ENCODE results near the gene ANKRD9. TPM values are rescaled to one million over a fixed set of nuclear protein-coding genes. Genes with fewer than 3 reads are reported as not detected.
"Not testable (repeated sequence)": the region's sequence is repeated elsewhere in the genome, so short reads cannot be mapped to it uniquely, and the experiment has no call there.

ANKRD9 gene, protein sequence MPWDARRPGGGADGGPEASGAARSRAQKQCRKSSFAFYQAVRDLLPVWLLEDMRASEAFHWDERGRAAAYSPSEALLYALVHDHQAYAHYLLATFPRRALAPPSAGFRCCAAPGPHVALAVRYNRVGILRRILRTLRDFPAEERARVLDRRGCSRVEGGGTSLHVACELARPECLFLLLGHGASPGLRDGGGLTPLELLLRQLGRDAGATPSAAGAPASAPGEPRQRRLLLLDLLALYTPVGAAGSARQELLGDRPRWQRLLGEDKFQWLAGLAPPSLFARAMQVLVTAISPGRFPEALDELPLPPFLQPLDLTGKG
- under 1 TPM in 5 of 6 donors, not detected in 1; 0.08 to 0.49 (median 0.17) TPM for polyA plus RNA-seq (ENCODE audit: low read depth in 6 of 6)

DNA sequence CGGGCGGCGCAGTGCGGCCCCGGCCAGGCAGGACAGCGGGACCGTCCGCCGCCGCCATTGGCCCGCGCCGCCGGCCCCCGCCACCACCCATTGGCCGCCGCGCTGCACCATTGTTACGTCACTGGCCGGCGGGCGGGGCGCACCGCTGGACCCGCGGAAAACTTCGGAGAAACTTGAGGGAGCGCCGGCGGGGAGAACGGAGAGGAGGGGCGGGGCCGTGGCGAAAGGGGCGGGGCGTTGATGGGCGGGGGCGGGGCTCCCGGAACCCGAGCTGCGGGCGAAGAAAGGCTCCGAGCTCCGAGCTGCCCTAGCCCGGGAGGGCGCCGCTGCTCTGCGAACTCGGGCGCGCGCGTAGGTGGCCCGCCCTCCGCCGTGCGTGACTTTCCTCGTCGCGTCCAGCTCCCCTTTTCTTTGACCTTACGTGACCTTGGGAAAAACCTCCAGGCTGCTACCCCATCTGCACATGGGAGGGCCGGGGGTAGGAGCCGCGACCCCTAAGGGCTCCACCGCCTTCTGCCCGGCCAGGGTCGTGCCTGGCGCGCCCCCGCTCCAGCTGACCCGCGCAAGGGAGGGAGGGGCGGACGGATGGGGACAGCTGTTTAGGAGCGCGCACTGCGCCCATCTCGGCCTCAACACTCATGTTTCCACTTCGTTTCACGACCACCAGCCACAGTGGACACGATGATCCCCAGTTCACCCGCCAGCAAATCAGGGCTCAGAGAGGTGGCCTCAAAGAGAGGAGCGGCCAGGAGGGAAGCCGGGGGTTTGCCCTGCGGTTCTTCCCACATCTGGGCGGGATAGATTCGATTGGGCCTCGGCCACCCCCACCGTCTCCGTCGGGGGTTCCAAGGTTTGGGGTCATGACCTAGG is at the start of gene ANKRD9:
TSS of gene ANKRD9 (minus strand) at position 31 of the 870 bp plus-strand sequence. CDS start 1,887 bp downstream, outside the sequence.
- Mint-ChIP-seq H3K27me3 (peaks cover 0 to 13% (median 11%) of the 10 kb centered on the region in 3 donors), H3K36me3 (no peaks in the 10 kb centered on the region), H3K9me3 (peaks cover 0 to 4% (median 3%) of the 10 kb centered on the region in 7 donors), H3K4me3 (peak within 1 kb of the TSS; percentile 77 to 91 (median 87)), H3K27ac (peak within 1 kb of the TSS in 4 of 6 donors; percentile 51 to 83 (median 68)), H3K4me1 (peaks cover 16 to 21% (median 19%) of the 10 kb centered on the region in 3 donors)
- ATAC-seq (ENCODE audit: low read depth in 2 of 2) (peak; percentile 72 to 73), DNase-seq (peak; percentile 66)

DNA sequence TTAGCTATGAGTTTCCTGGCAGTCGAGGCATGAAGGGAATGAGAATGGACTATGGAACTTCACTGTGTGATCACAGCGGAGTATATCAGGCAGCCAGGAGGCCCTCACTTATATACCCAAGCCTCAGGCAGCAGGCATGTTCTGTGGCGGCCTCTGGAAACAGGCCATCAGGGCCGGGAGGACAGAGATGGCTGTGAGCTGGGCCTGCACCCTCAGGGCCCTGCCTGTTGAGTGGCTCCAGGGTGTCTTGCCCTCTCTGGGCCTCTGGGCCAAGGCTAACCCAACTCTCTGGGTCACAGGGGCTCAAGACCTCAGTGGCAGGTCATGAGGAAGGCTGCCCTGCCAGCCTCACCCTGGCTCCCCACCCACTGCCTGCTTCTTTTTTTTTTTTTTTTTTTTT is 49.0 kb upstream of the ANKRD9 start:
- no peaks in the 10 kb centered on the region for H3K36me3 Mint-ChIP-seq
- no peak for DNase-seq
- H3K4me3 Mint-ChIP-seq = peak overlapping the region in 1 of 8 donors; percentile 20
- H3K27ac Mint-ChIP-seq = no peak overlapping the region
- peaks cover 10 to 17% (median 11%) of the 10 kb centered on the region in 3 donors for H3K4me1 Mint-ChIP-seq
- no peaks in the 10 kb centered on the region for H3K9me3 Mint-ChIP-seq
- no peak for ATAC-seq (ENCODE audit: low read depth in 2 of 2)
- no peaks in the 10 kb centered on the region for H3K27me3 Mint-ChIP-seq

DNA sequence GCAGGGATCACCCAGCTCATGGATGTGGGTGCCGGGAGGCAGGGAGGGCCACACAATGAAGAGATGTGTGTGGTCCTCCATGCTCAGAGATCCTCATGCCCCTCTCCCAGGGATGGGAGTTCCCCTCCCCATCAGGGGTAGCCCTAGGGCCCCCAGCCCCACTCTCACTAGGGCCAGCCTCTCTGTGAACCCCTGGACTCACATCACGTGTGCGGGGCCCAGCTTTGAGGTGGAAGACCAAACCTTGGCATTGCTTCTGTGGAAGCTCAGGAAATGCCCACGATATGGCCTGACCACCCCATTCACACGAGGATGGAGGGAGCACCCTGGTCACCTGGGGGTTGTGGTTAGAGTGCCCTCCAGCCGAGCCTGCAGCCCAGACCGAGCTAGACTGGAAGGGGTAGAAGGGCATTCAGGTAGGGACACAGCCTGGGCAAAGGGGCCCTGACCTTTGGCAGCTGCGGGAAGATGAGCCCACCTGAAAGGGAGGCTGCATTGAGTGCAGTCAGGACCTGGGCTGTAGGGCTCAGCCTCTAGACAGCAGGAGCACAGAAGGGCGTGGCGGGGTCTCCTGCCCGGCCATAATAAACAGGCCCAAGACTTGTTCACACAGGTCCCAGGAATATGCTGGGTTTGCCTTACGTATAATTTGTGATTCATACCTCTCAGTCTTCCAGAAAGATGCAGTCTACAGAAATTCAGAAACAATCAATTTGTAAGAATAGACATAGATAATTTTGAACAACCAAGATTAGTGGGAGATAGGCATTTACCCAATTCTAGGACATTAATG is 48.1 kb upstream of the ANKRD9 start:
- DNase-seq (no peak), ATAC-seq (ENCODE audit: low read depth in 2 of 2) (no peak)
- H3K4me3 Mint-ChIP-seq = peak overlapping the region in 4 of 8 donors; percentile 23 to 57 (median 44)
- H3K27ac Mint-ChIP-seq = peak overlapping the region in 2 of 6 donors; percentile 38 to 43
- H3K27me3 Mint-ChIP-seq = no peaks in the 10 kb centered on the region
- peaks cover 10 to 17% (median 11%) of the 10 kb centered on the region in 3 donors for H3K4me1 Mint-ChIP-seq
- no peaks in the 10 kb centered on the region for H3K36me3 Mint-ChIP-seq
- H3K9me3 Mint-ChIP-seq = no peaks in the 10 kb centered on the region

DNA sequence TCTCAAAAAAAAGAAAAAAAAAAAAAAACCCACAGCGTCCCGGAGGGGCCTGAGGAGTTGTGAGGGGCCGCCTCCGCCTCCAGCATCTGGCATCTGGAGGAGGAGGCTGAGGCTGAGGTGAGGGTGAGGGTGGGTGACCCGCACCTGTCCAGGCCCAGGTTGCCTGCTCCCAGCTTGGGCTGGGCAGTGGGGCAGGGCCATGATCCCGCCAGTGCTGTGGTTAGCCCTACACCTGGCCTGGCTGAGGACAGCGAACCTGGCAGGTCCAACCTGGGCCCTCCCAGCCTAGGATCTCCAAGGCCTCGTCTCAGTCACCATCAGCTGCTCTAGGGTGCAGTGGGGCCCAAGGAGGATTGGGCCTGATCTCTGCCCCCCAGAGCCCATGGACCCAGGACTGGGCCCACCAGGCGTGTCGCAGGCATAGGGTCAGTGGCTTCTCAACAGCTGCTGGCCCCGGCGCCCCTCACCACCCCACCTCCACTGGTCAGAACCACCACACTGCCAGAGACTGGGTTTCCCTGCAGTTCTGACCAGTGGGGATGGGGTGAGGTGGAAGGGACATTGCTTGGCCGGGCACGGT is 46.6 kb upstream of the ANKRD9 start:
- Mint-ChIP-seq H3K4me1 (peaks cover 6 to 17% (median 10%) of the 10 kb centered on the region in 3 donors), H3K36me3 (no peaks in the 10 kb centered on the region), H3K27me3 (no peaks in the 10 kb centered on the region), H3K27ac (peak overlapping the region in 2 of 6 donors; percentile 38 to 86), H3K4me3 (peak overlapping the region; percentile 12 to 93 (median 56)), H3K9me3 (no peaks in the 10 kb centered on the region)
- ATAC-seq (ENCODE audit: low read depth in 2 of 2) (no peak), DNase-seq (no peak)

DNA sequence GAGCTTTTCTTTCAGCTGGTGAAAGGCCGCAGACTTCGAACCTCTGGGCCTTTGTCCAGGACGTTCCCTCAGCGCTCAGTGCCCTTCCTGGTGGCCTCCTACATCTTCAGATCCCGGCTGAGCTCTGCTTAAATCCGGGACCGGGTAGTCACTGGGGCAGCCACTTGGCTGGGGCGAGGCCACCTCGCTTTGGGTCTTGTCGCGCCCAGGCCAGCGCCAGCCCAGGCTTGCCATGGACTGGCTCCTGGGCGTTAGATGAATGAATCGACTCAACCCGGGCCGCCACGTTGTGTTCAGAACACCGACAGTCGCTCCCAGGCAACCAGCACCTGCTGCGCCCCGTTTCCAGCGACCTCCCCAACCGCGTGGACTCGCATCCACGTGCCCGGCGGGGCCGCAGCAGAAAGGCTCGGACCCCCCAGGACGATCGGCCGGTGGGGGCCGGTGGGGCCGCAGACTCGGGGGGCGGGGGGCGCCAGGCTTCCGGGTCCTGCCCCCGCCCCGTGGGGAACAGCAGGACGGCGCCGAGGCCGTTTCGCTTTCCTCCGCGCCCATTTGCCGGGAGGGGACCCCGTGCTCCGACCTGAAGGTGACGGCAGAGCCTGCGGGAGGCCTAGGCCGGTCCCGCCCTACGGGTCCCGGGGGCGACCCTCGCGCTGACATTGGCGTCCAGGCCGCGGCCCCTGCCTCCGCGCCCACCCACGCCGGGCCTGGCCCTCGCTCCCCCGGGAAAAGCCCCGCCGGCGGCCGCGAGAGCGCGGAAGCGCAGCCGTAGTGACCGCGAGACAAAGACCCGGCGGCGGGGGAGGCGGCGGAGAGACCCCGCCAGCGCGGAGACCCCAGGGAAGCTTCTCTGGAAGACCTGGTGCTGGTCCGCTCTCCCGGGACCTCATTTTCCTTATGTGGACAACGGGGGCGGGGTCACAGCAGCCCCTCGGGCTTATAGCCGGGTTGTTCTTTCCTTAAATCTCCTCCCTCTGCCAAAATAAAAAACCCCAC is 45.5 kb upstream of the ANKRD9 start:
- ATAC-seq (ENCODE audit: low read depth in 2 of 2) (peak; percentile 93 to 96), DNase-seq (peak; percentile 68)
- H3K4me1 Mint-ChIP-seq = peaks cover 0 to 8% (median 1%) of the 10 kb centered on the region in 3 donors
- peaks cover 0 to 8% (median 6%) of the 10 kb centered on the region in 3 donors for H3K27me3 Mint-ChIP-seq
- no peaks in the 10 kb centered on the region for H3K9me3 Mint-ChIP-seq
- H3K4me3 Mint-ChIP-seq = peak overlapping the region; percentile 72 to 93 (median 84)
- H3K27ac Mint-ChIP-seq = peak overlapping the region; percentile 49 to 92 (median 88)
- no peaks in the 10 kb centered on the region for H3K36me3 Mint-ChIP-seq

DNA sequence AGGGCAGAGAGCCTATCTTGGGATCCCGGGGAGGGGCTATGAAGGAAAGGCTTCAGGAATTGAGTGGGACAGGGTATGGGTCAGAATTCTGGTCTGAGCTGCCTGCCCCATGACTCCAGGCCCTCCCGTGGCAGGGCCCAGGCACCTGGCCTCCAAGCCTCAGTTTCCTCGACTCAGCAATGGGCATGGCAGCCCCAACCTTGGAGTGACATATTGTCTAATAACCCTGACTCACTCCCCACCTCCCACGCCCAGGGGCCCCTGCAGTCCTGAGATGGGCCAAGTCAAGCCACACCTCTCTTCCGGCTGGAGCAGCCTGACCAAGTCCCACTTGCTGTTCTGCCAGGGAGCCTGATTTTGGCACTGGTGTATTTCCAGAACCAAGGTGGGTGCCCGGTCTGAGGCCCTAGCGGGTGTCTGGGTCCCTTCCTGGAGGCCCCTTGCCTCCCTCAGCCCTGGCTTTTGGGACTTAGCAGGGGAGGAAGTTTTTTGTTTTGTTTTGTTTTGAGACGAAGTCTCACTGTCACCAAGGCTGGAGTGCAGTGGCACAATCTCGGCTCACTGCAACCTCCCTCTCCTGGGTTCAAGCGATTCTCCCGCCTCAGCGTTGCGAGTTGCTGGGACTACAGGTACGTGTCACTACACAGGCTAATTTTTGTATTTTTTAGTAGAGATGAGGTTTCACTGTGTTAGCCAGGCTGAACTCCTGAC is 42.6 kb upstream of the ANKRD9 start:
- DNase-seq (no peak), ATAC-seq (ENCODE audit: low read depth in 2 of 2) (no peak)
- Mint-ChIP-seq H3K9me3 (peaks cover 0 to 6% (median 0%) of the 10 kb centered on the region in 7 donors), H3K36me3 (no peaks in the 10 kb centered on the region), H3K27ac (no peak overlapping the region), H3K27me3 (peaks cover 11 to 28% (median 12%) of the 10 kb centered on the region in 3 donors), H3K4me3 (peak overlapping the region in 2 of 8 donors; percentile 27 to 40), H3K4me1 (peaks cover 2 to 9% (median 2%) of the 10 kb centered on the region in 3 donors)

DNA sequence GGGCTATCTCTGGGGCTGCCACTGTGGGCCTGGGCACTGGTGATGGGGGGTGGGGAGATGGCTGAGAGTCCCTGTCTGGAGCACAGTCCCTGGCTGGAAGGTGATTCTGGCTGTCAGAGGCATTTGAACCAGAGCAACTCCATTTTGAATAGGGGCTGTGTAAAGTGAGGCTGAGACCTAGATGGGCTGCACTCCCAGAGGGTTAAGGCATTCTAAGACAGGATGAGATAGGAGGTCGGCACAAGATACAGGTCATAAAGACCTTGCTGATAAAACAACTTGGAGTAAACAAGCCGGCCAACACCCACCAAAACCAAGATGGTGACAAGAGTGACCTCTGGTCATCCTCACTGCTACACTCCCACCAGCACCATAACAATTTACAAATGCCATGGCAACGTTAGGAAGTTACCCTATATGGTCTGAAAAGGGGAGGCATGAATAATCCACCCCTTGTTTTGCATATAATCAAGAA is 41.4 kb upstream of the ANKRD9 start:
- H3K27ac Mint-ChIP-seq; ATAC-seq (ENCODE audit: low read depth in 2 of 2); DNase-seq; H3K9me3 Mint-ChIP-seq; H3K36me3 Mint-ChIP-seq: not testable (repeated sequence)
- H3K4me1 Mint-ChIP-seq = peaks cover 6 to 14% (median 8%) of the 10 kb centered on the region in 3 donors
- peaks cover 12 to 40% (median 20%) of the 10 kb centered on the region in 3 donors for H3K27me3 Mint-ChIP-seq
- H3K4me3 Mint-ChIP-seq = peak overlapping the region in 1 of 8 donors; percentile 38

DNA sequence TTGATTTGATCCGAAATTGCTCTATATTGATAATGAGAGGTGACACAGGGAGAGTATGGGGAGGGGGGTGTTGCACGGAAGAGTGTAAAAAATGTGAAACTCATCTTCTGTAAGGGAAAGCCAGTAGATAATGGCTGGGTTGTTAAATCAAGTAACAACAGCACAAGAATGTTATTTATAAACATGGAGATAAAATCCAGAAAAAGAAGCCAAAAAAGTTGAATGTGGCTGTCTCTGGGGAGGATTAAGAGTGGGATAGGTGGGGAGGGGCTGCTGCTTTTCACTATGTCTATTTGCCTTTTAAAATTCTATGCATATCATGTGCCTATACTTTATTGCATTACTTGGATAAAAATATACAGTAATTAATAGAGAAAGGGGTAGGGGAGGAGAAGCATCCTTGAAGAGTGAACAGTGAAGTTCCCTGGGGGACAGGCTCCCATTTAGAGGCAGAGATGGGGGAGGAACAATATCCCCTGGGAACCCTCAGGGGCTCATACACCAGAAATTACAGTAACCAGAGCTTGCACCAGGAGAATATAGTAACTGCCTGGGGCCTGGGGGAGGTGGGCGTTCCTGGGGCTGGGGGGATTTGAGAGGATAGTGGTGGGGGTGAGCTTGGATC is 39.2 kb upstream of the ANKRD9 start:
- peaks cover 0 to 6% (median 0%) of the 10 kb centered on the region in 7 donors for H3K9me3 Mint-ChIP-seq

DNA sequence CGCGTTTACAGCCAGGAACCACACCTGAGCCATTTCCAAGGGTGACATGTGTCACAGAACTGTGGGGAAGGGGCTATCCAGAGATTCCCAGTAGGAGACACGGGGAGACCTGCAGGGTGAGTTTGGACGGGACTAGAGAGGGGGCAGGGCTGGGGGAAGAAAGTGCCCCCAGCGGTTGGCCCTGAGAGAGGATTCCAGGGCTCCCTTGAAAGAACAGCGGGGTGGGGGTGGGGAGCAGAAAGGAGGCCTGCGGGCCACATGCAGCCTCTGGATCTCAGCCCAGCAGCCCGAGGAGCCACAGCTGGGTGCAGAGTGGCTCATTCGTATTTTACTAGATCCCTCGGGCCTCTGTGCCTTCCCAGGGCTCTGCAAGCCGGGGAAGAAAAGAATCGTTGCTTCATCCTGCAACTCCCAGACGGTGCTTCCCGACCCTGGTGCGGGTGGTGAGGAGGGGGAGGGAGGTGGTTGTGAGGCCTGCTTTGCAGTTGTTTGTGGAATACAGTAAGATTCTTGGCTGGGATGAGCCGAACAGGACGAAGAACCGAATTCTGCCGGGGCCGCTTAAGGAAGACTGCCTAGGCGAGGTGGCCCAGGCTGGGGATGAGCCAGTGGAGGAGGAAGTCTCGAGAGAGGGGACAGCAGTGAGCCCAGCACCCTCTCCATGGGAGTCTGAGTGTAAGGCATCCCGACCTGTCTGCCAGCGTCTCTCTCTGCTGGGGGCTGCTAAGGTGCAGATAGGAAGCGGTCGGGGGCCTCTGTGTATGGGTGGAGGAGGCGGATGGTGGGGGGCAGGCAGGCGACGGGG is 36.1 kb upstream of the ANKRD9 start:
- peak overlapping the region in 6 of 8 donors; percentile 59 to 87 (median 76) for H3K4me3 Mint-ChIP-seq
- DNase-seq (no peak), ATAC-seq (ENCODE audit: low read depth in 2 of 2) (no peak)
- peaks cover 0 to 6% (median 0%) of the 10 kb centered on the region in 7 donors for H3K9me3 Mint-ChIP-seq
- peak overlapping the region in 2 of 6 donors; percentile 64 to 78 for H3K27ac Mint-ChIP-seq
- peaks cover 13 to 23% (median 16%) of the 10 kb centered on the region in 3 donors for H3K4me1 Mint-ChIP-seq
- H3K36me3 Mint-ChIP-seq = peaks cover 0 to 8% of the 10 kb centered on the region in 2 donors
- H3K27me3 Mint-ChIP-seq = peaks cover 17 to 63% (median 42%) of the 10 kb centered on the region in 3 donors

More for the DNA sequence above, 39.2 kb upstream of the ANKRD9 start:
- peak overlapping the region in 1 of 6 donors; percentile 5 for H3K27ac Mint-ChIP-seq
- H3K27me3 Mint-ChIP-seq = peaks cover 17 to 58% (median 39%) of the 10 kb centered on the region in 3 donors
- H3K4me1 Mint-ChIP-seq = peaks cover 13 to 23% (median 13%) of the 10 kb centered on the region in 3 donors
- H3K4me3 Mint-ChIP-seq = peak overlapping the region in 1 of 8 donors; percentile 12
- ATAC-seq (ENCODE audit: low read depth in 2 of 2) = no peak
- peaks cover 0 to 8% of the 10 kb centered on the region in 2 donors for H3K36me3 Mint-ChIP-seq
- no peak for DNase-seq
